ENCODE results near the gene CWC15. TPM values are rescaled to one million over a fixed set of nuclear protein-coding genes. Genes with fewer than 3 reads are reported as not detected.

CWC15 gene
- total and polyA plus RNA-seq, 4 donors, result 38.2 to 107 (median 43.7) TPM

DNA sequence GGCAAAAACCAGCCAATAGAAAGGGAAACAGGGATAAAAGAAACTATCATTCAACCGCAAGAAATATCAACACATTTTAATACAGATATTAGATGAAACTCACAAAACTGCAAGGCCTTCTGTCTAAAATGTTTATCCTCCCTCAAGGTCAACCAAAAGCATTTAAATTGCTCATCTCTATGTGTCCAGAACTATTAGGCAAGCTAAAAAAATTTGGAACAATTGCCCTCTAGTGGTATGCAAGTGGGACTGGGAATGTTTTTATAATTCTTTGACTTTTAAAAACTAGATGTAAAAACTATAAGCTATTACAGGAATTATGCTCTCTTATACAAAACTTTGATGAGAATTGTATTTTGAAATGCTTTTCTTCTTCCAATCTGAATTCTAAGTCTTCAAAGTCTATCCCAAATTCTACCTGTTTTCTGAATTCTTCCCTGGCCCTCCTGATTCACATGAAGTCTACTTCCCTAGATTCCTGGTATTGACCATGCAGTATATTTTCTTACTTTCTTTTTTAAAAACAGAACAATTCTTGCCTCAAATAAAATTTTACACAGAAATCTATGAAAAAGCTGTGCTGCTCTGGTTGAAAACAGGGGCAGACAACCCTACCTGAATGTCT lies 4.9 kb downstream of the CWC15 start:
- Histone ChIP-seq H3K9ac (ENCODE audit: insufficient read depth in 1 of 2, low read length in 2 of 2) (no peak overlapping the region), H3K4me1 (ENCODE audit: control insufficient read depth in 5 of 5, insufficient read depth in 5 of 5, low read length in 5 of 5) (peaks cover 0 to 9% (median 7%) of the 10 kb centered on the region in 5 donors), H3K27me3 (ENCODE audit: control insufficient read depth in 3 of 3, insufficient read depth in 3 of 3, low read length in 2 of 3) (no peaks in the 10 kb centered on the region), H3K27ac (ENCODE audit: low read depth in 1 of 2, low read length in 1 of 2) (no peak overlapping the region), H3K4me3 (no peak overlapping the region), H3K36me3 (ENCODE audit: control insufficient read depth in 4 of 4, insufficient read depth in 4 of 4, low read length in 4 of 4) (peaks cover 21 to 71% (median 41%) of the 10 kb centered on the region in 4 donors), H3K9me3 (ENCODE audit: control insufficient read depth in 4 of 4, insufficient read depth in 3 of 4, low read length in 3 of 4) (no peaks in the 10 kb centered on the region)
- 96 to 100% methylated on average over 1 of the region's 1 CpG for WGBS, 2 donors
- no peak for TF ChIP-seq CTCF (IDR thresholded peaks at IDR 0.05; ENCODE audit: control extremely low read depth, extremely low read depth)
- no peak for ATAC-seq (ENCODE audit: insufficient read depth, low FRiP score)
- peak in 2 of 3 donors; percentile 44 to 48 for DNase-seq

DNA sequence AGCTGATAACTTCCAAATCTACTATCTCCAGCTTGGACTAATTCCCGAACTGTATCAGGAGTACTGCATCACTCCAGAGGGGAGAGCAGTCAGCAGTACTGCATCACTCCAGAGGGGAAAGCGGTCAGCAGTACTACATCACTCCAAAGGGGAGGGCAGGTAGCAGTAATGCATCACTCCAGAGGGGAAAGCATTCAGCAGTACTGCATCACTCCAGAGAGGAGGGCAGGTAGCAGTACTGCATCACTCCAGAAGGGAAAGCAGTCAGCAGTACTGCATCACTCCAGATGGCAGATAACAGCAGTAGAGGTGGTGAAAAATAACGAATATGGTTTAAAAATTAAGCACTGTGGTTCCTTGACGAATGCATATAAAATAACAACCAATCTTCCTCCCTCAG lies 8.4 kb downstream of the CWC15 start:
- Histone ChIP-seq H3K27ac (ENCODE audit: low read depth in 1 of 2, low read length in 1 of 2) (no peak overlapping the region), H3K4me3 (no peak overlapping the region), H3K36me3 (ENCODE audit: control insufficient read depth in 4 of 4, insufficient read depth in 4 of 4, low read length in 4 of 4) (peaks cover 29 to 58% (median 43%) of the 10 kb centered on the region in 4 donors), H3K27me3 (ENCODE audit: control insufficient read depth in 3 of 3, insufficient read depth in 3 of 3, low read length in 2 of 3) (no peaks in the 10 kb centered on the region), H3K9me3 (ENCODE audit: control insufficient read depth in 4 of 4, insufficient read depth in 3 of 4, low read length in 3 of 4) (no peaks in the 10 kb centered on the region), H3K9ac (ENCODE audit: insufficient read depth in 1 of 2, low read length in 2 of 2) (no peak overlapping the region), H3K4me1 (ENCODE audit: control insufficient read depth in 5 of 5, insufficient read depth in 5 of 5, low read length in 5 of 5) (no peaks in the 10 kb centered on the region)
- DNase-seq, result no peak
- TF ChIP-seq CTCF (IDR thresholded peaks at IDR 0.05; ENCODE audit: control extremely low read depth, extremely low read depth), result no peak
- ATAC-seq (ENCODE audit: insufficient read depth, low FRiP score), result no peak
- 91 to 93% methylated on average over 4 of the region's 4 CpGs for WGBS, 2 donors

- 97 to 100% methylated on average over 1 of the region's 1 CpG for WGBS, 2 donors
These were observed 12.1 kb downstream of the CWC15 start for GRCh38 chr11:94961255-94961654.

More at GRCh38 chr11:94961255-94961654, 12.1 kb downstream of the CWC15 start:
- no peak overlapping the region for H3K4me3 ChIP-seq
- no peak for DNase-seq
- H3K4me1 ChIP-seq (ENCODE audit: control insufficient read depth in 5 of 5, insufficient read depth in 5 of 5, low read length in 5 of 5), result no peaks in the 10 kb centered on the region
- TF ChIP-seq CTCF (IDR thresholded peaks at IDR 0.05; ENCODE audit: control extremely low read depth, extremely low read depth), result no peak
- H3K9ac ChIP-seq (ENCODE audit: insufficient read depth in 1 of 2, low read length in 2 of 2), result no peak overlapping the region
- H3K36me3 ChIP-seq (ENCODE audit: control insufficient read depth in 4 of 4, insufficient read depth in 4 of 4, low read length in 4 of 4), result peaks cover 27 to 41% (median 31%) of the 10 kb centered on the region in 4 donors
- H3K27me3 ChIP-seq (ENCODE audit: control insufficient read depth in 3 of 3, insufficient read depth in 3 of 3, low read length in 2 of 3), result no peaks in the 10 kb centered on the region
- no peak for ATAC-seq (ENCODE audit: insufficient read depth, low FRiP score)
- peaks cover 0 to 3% (median 0%) of the 10 kb centered on the region in 4 donors for H3K9me3 ChIP-seq (ENCODE audit: control insufficient read depth in 4 of 4, insufficient read depth in 3 of 4, low read length in 3 of 4)
- H3K27ac ChIP-seq (ENCODE audit: low read depth in 1 of 2, low read length in 1 of 2), result no peak overlapping the region
